NCI-H2107 treated with DMSO at 0.1 percent for 48 hours (cell line): ENCODE results near the gene PRSS8.
A peak's percentile ranks its signal among the peaks of the same experiment; 100 is the strongest.
"Not testable (repeated sequence)": the region's sequence is repeated elsewhere in the genome, so short reads cannot be mapped to it uniquely, and the experiment has no call there.

Experiments used
- DNase-seq: peaks from one replicate; lab custom pipeline; 2025; ENCODE audit not compliant: unreplicated experiment; lab: John Stamatoyannopoulos, UW

Gene PRSS8

DNA sequence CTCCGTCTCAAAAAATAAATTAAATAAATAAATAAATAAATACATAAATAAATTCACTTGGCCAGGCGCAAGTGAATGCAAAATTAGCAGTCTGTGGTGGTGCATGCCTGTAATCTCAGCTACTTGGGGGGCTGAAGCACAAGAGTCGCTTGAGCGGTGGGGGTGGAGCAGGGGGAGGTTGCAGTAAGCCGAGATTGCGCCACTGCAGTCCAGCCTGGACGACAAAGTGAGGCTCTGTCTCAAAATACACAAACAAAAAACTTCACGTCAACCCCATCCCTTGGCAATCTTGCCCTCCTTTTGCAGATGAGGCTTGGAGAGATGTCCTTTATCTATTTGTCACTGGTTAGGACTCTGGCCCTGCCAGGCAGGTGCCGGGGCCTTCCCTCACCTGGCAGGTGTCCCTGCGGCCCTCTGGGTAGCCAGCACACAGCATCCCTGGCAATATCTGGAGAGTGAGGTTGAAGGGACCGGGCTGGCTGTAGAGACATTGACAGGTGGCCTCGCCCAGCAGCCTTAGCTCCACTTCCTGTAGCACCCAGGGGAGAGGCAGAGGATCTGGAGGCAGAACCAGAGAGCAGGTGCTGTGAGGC is 10.0 kb upstream of the PRSS8 start:
- DNase-seq, result no peak

- not testable (repeated sequence) for DNase-seq
Observed at GRCh38 chr16:31144418-31144817, 8.9 kb upstream of the PRSS8 start.

- DNase-seq, result no peak
Observed at GRCh38 chr16:31143694-31144148, 8.2 kb upstream of the PRSS8 start.

GRCh38 chr16:31143011-31143693 is 7.6 kb upstream of the PRSS8 start:
- DNase-seq, result no peak

DNA sequence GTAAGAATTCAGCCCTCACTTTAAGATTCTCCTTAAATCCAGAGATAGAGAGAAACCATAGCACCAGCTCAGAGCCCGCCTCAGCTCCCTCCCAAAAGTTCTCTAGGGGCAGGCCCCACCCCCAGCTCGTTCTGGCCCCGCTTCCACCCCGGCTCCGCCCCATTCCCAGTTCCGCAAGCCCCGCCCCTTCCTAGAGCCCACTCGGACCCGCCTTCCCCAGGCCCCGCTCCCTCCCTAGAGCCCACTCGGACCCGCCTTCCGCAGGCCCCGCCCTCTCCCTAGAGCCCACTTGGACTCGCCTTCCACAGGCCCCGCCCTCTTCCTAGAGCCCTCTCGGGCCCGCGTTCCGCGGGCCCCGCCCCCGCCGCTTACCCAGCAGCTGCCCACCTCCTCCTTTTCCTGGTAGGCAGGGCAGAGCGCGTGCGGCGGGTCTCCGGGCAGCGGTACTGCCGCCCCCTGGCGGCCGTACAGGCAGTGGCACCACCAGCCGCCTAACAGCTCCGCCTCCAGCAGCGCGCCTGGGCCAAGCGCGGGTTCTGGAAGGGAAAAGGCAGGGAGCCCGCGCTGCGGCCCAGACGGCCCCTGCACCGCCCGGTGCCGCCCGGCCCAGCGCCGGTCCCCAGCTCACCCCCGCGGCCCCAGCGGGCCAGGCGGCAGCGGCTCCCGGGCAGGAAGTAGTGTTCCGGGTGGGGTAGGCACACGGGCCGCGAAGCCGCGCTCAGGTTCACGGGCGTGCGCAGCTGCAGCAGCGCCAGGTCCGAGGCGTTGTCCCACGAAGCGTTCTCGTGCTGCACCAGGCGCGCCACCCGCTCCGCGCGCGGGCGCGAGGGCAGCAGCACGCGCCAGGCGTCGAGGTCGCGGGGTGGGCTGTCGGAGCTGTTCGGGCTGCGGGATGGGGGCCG is 6.8 kb upstream of the PRSS8 start:
- peak; percentile 92 for DNase-seq

GRCh38 chr16:31141489-31142108 is 6.1 kb upstream of the PRSS8 start:
- DNase-seq, result no peak

DNA sequence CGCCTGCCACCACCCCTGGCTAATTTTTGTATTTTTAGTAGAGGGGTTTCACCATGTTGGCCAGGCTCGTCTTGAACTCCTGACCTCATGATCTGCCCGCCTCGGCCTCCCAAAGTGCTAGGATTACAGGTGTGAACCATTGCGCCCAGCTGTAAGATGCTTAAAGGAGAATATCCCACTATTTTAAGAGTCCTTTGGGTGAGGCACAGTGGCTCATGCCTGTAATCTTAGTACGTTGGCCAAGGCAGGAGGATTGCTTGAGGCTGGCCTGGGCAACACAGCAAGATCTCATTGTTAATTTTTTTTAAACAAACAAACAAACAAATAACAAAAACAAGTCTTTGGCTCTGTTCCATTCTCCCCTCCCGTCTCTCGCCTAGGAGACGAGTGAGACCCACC is 5.5 kb upstream of the PRSS8 start:
- DNase-seq, result not testable (repeated sequence)

DNA sequence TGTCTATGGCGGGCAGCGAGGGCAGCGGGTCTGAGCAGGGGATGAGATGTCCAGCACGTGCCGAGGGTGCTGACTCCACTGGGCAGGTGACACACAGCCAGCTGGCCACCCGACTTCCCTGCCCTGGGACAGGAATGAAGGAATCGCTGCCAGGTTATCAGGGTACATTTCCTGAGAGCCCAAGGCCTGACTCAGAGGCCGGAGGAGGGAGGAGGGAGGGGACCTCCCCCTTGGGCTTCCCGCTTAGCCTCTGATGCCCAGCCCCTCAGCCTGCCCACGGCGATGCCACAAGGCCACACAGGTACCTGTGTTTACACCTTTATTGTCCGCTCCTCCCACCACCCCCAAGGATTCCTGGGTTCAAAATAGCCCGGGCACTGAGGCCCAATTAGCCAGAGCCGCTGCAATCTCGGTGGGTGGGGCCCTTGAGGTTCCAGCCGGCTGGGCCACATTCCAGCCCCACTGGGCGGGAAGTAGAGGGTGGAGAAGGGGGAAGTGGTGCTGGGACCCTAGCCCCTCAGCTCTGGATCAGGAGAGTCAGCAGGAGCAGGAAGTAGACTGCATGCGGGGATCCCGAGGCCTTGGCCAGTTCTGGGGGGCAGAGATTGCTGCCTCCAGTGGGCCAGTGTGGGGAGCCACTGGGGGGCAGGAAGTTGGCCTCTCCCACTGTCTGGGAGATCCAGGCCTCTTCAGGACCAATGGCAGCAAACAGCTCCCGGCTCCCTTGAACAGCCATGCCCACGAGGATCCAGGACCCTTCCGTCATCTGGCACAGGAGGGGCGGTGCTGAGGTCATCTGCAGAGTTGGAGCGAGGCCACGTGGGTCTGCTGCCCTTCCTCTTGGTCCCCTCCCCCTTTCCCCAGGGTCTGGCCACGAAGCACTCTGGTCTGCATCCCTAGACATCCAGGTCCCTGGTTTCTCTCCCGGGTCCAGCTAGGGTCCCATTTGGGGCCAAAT is 3.4 kb upstream of the PRSS8 start:
- no peak for DNase-seq

DNA sequence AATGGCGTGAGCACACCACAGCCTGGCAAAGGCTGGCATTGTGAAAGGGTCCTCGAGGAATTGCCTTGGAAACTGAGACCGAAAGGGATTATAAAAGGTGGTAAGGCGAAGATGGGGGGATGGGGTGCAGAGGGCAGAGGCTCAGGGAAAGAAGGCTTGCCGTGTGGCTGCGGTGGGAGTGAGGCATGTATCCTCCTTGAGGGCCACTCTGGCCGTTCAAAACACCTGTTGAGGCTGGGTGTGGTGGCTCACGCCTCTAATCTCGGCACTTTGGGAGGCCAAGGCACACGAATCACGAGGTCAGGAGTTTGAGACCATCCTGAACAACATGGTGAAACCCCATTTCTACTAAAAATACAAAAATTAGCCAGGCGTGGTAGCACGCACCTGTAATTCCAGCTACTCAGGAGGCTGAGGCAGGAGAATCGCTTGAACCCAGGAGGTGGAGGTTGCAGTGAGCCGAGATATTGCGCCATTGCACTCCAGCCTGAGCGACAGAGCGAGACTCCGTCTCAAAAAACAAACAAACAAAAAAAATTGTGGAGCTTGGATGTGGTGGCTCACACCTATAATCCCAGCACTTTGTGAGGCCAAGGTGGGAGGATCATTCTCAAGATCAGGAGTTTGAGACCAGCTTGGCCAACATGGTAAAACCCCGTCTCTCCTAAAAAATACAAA is 1.4 kb upstream of the PRSS8 start:
- DNase-seq, result not testable (repeated sequence)

DNA sequence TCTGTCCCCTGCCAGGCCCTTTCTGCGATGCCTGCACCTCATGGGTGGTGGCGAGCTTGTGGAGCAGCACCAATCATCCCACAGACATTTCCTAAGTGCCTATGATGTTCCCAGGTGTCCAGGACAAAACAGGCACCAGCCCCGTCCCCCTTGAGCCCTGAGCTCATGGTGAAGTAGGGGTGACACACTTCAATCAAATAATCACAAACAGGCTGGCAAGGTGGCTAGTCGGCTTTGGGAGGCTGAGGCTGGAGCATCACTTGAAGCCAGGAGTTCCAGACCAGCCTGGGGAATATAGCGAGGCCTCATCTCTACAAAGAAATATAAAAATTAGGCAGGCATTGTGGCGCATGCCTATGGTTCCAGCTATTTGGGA is 748 bp upstream of the PRSS8 start:
- DNase-seq, result no peak

GRCh38 chr16:31134625-31135534 is 647 bp downstream of the PRSS8 start:
- DNase-seq, result peak; percentile 61

DNA sequence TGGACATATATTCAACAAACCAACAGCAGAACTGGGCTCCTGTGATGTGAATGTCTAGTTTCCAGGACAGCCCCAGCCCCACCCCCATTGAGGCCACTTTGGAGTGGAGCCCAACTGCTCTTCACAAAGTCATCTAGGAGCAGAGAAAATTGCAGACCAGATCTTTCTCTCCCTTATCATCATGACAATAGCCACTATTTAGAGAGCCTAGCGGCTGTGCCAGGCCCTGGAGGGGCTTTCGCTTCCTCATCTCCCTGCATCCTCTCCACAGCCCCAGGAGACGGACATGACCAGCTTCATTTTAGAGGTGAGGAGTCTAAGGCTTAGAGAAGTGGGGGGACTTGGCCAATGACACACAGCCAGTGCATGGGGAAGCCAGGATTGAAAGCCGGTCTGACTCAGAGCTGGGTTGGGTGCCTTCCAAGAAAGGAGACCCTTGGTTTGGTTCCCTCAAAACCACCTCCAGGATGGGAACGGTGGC is 1.4 kb downstream of the PRSS8 start:
- no peak for DNase-seq

DNA sequence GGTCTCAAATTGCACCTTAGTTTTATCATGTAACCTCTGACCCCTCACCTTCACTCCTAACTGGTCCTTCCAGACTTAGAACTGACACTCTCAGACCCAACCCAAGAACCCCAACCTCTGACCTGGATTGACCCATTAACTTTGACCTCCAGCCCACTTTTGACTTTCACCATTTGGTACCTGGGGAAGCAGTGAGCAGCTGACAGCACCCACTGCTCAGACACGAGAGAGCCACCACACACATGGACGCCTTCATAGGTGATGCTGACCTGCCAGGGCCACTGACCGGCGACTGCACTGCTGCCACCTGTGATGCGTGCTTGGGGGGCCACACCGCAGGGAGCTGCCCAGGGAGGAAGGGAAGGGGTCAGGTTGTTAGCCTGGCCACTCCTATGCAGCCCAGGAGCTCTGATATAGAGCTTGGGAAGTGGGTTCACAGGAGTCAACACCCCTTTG is 2.5 kb downstream of the PRSS8 start:
- DNase-seq, result no peak

GRCh38 chr16:31132303-31132979 is 3.1 kb downstream of the PRSS8 start:
- no peak for DNase-seq

- no peak for DNase-seq
Observed at GRCh38 chr16:31131841-31132271, 3.7 kb downstream of the PRSS8 start.

- DNase-seq, result no peak
Observed at GRCh38 chr16:31131416-31131815, 4.1 kb downstream of the PRSS8 start.

DNA sequence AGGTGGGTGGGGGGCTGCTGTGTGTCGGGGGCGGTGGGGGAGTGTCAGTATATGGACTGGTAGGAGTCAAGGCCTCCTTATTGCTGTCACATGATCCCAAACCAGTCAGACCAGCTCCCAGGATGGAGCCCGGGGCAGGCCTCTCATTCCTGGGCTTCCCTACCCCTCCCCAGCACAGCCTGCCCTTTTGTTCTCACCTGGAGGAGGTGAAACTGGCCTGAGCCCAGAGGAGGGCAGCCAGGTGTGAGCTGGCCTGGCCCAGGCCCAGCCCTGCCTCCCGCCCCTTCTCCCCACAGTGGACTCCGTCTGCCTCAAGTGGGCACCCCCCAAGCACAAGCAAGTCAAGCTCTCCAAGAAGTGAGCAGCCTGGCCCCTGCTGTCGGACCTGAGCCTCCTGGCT is 4.6 kb downstream of the PRSS8 start:
- no peak for DNase-seq

GRCh38 chr16:31130336-31130891 is 5.1 kb downstream of the PRSS8 start:
- no peak for DNase-seq
